Spleen (tissue), 7 donors: ENCODE data around the gene KITLG.

Experiments used
- POLR2A ChIP-seq, 3 donors: fragments of 450-650 bp; IDR thresholded peaks; one replicate each; pipeline ENCODE4 v1.5.1; 2017; ENCODE audit warnings: antibody characterized with exemption in 3 of 3, mild to moderate bottlenecking in 1 of 3
- TF ChIP-seq, protein P1 (sequence below), 11 experiments: fragments of 200-600 bp in 7 of 11; fragments of 450-650 bp in 4 of 11; sonication (generic) in 4 of 11; IDR thresholded peaks in 8 of 11; conservative IDR thresholded peaks in 3 of 11; 1 replicate in 7 of 11; 2 replicates in 4 of 11; pipeline versions ENCODE4 v1.4.0 to v1.8.0; 2016 to 2021; ENCODE audit warnings: antibody characterized with exemption in 11 of 11, inconsistent platforms in 4 of 11, mild to moderate bottlenecking in 1 of 11
- donor health status: DM: no; HTN: no; CAD: no; lungs with moderate emphysema.
- donor health status: DM: no; HTN: no; CAD: no.
- donor health status: DM: no; HTN: no; CAD: no.

DNA sequence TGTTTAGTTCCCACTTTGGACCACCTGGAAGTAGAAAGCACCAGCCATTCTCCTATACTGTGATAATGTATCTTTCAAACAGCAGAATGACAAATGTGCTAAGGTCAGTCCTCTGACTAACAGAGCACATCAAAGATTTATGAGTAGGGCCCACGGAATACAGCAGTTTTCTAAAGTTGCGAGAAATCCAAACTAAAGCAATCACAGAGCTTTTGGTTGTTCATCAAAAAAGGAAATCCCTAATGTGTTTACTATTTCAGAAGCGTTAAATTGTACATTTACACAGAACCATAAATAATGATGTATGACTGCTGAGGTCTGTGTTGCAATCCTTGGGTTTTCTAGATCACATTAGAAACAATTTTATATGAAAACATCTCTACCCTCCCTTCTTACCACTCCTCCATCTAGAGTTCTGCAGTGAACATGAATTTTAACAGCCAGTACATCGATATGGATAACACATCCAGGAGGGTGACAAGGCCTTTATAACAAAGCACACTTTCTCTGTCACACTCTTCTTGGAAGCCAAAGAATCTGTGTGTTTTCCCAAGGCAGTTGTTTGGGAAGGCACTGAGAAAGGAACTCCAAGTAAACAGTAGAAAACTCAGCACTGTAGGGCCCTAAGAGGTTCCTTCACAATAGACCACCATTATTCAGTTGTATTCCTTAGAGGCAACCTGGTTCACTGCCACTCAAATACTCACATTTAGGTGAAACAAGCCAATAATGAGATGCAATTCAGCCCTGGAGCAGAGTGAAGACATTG, 7.3 kb downstream of the KITLG start:
- TF ChIP-seq, protein P1, sequence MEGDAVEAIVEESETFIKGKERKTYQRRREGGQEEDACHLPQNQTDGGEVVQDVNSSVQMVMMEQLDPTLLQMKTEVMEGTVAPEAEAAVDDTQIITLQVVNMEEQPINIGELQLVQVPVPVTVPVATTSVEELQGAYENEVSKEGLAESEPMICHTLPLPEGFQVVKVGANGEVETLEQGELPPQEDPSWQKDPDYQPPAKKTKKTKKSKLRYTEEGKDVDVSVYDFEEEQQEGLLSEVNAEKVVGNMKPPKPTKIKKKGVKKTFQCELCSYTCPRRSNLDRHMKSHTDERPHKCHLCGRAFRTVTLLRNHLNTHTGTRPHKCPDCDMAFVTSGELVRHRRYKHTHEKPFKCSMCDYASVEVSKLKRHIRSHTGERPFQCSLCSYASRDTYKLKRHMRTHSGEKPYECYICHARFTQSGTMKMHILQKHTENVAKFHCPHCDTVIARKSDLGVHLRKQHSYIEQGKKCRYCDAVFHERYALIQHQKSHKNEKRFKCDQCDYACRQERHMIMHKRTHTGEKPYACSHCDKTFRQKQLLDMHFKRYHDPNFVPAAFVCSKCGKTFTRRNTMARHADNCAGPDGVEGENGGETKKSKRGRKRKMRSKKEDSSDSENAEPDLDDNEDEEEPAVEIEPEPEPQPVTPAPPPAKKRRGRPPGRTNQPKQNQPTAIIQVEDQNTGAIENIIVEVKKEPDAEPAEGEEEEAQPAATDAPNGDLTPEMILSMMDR (IDR thresholded peaks at IDR 0.05 in 8 of 11, conservative IDR thresholded peaks at IDR 0.05 in 3 of 11) = no peak
- TF ChIP-seq POLR2A (IDR thresholded peaks at IDR 0.05) = no peak
